HepG2 (cell line): Measurements from ENCODE around the gene TCL1A. TPM values are rescaled to one million over a fixed set of nuclear protein-coding genes. Genes with fewer than 3 reads are reported as not detected.
A peak's percentile ranks its signal among the peaks of the same experiment; 100 is the strongest.

ENCODE experiments used
- ATAC-seq: fragments of 200-7000 bp; cut with Tn5 transposase; 3 replicates; pipeline ENCODE4 v1.9.1; 2020; ENCODE audit warnings: mild to moderate bottlenecking, moderate library complexity
- BruUV-seq: library from RNA; stranded (reverse); fragments of 400-500 nt; replicated peaks from 2 replicates; lab custom pipeline; 2021; lab: Mats Ljungman, UMichigan
- CTCF ChIA-PET: fragments of 300-600 bp; formaldehyde crosslinking; extraction: SDS; loops from one replicate; lab custom pipeline; 2021; ENCODE audit warnings: low total read pairs, inconsistent platforms, low intra/inter-chr PET ratio; lab: Yijun Ruan, JAX
- POLR2A ChIA-PET: fragments of 350-600 bp; sonication (Branson Sonifier 250); formaldehyde crosslinking; loops from one replicate; lab custom pipeline; 2020; ENCODE audit warnings: antibody characterized with exemption, inconsistent platforms; lab: Yijun Ruan, JAX
- DNase-seq: peaks from one replicate; pipeline ENCODE4 v3.0.0-alpha.2; 2015; ENCODE audit warnings: low spot score
- FAIRE-seq: peaks from 3 replicates; lab custom pipeline; 2011; peaks lifted over from hg19 to GRCh38; lab: Jason Lieb, UNC
- H2AFZ ChIP-seq: one replicate; pipeline ENCODE4 v1.6.1; 2011; ENCODE audit warnings: low read length, inconsistent platforms
- H3K27ac ChIP-seq: fragments of 300-600 bp; 3 replicates; pipeline ENCODE4 v1.8.0; 2011; ENCODE audit warnings: mixed run types, mild to moderate bottlenecking, mixed read lengths, low read length, inconsistent platforms; ENCODE audit not compliant: insufficient read depth; ENCODE audit errors: extremely low read length
- H3K27me3 ChIP-seq, 2 experiments: fragments of 200-600 bp in 1 of 2; 2 replicates in 1 of 2; 3 replicates in 1 of 2; pipeline versions ENCODE4 v1.6.0 to v1.8.0; 2011; ENCODE audit warnings: low read length in 2 of 2, mild to moderate bottlenecking in 2 of 2, moderate library complexity in 2 of 2, inconsistent platforms in 1 of 2; ENCODE audit not compliant: insufficient read depth in 2 of 2, control insufficient read depth in 1 of 2
- H3K36me3 ChIP-seq, 2 experiments: fragments of 200-600 bp in 1 of 2; replicated peaks in 1 of 2; 2 replicates in 1 of 2; 3 replicates in 1 of 2; pipeline versions ENCODE4 v1.5.1 to v1.8.0; 2011; ENCODE audit warnings: low read length in 2 of 2, inconsistent platforms in 1 of 2; ENCODE audit not compliant: insufficient read depth in 2 of 2, control insufficient read depth in 1 of 2
- H3K4me1 ChIP-seq: 2 replicates; pipeline ENCODE4 v1.5.1; 2012; ENCODE audit warnings: low read length, inconsistent platforms; ENCODE audit not compliant: insufficient read depth
- H3K4me2 ChIP-seq: 2 replicates; pipeline ENCODE4 v1.6.0; 2011; ENCODE audit warnings: low read depth, low read length, inconsistent platforms
- H3K4me3 ChIP-seq, 3 experiments: fragments of 200-600 bp in 1 of 3; sonication (generic), shearing (Covaris generic) in 1 of 3; replicated peaks in 1 of 3; 2 replicates each; pipeline ENCODE4 v1.5.1; 2011 to 2016; ENCODE audit warnings: low read length in 3 of 3, inconsistent platforms in 2 of 3, low read depth in 2 of 3, mild to moderate bottlenecking in 2 of 3, control low read depth in 1 of 3, mixed read lengths in 1 of 3; ENCODE audit not compliant: insufficient read depth in 1 of 3
- H3K79me2 ChIP-seq: one replicate; pipeline ENCODE4 v1.6.1; 2011; ENCODE audit warnings: low read length, inconsistent platforms; ENCODE audit not compliant: insufficient read depth
- H3K9ac ChIP-seq: 2 replicates; pipeline ENCODE4 v1.6.0; 2011; ENCODE audit warnings: mild to moderate bottlenecking, low read depth, low read length, inconsistent platforms; ENCODE audit not compliant: insufficient read depth
- H3K9me3 ChIP-seq: 2 replicates; pipeline ENCODE4 v1.5.1; 2012; ENCODE audit warnings: mild to moderate bottlenecking, low read length
- H4K20me1 ChIP-seq: 2 replicates; pipeline ENCODE4 v1.6.0; 2011; ENCODE audit warnings: inconsistent platforms, mild to moderate bottlenecking, low read length, moderate library complexity; ENCODE audit not compliant: insufficient read depth
- HNF4A ChIP-seq: sonication (generic); formaldehyde crosslinking; IDR thresholded peaks from 2 replicates; pipeline ENCODE4 v1.4.0; 2020; ENCODE audit warnings: missing genetic modification reagents
- JUNB ChIP-seq: sonication (generic); formaldehyde crosslinking; IDR thresholded peaks from 2 replicates; pipeline ENCODE4 v1.8.0; 2022; ENCODE audit warnings: missing genetic modification reagents, mild to moderate bottlenecking, borderline replicate concordance
- MAFF ChIP-seq: IDR thresholded peaks from 2 replicates; pipeline ENCODE4 v1.6.1; 2011; ENCODE audit warnings: low read depth, low read length, improper control_type of control experiment
- NPAS2 ChIP-seq: sonication (generic); formaldehyde crosslinking; IDR thresholded peaks from 2 replicates; pipeline ENCODE4 v1.8.0; 2022; ENCODE audit warnings: mild to moderate bottlenecking, missing genetic modification reagents, borderline replicate concordance
- TBX3 ChIP-seq: fragments of 450-650 bp; IDR thresholded peaks from 2 replicates; pipeline ENCODE4 v1.6.1; 2017; ENCODE audit warnings: antibody characterized with exemption, mild to moderate bottlenecking, inconsistent platforms, borderline replicate concordance
- ZNF672 ChIP-seq: sonication (generic); formaldehyde crosslinking; IDR thresholded peaks from 2 replicates; pipeline ENCODE4 v1.8.1; 2022; ENCODE audit warnings: missing genetic modification reagents
- ZNF766 ChIP-seq: sonication (generic); formaldehyde crosslinking; IDR thresholded peaks from 2 replicates; pipeline ENCODE4 v1.5.0; 2020; ENCODE audit warnings: missing genetic modification reagents, borderline replicate concordance
- ZNF839 ChIP-seq: sonication (generic); formaldehyde crosslinking; IDR thresholded peaks from 2 replicates; pipeline ENCODE4 v1.4.0; 2020; ENCODE audit warnings: missing genetic modification reagents, mild to moderate bottlenecking, borderline replicate concordance
- ZNF883 ChIP-seq: sonication (generic); formaldehyde crosslinking; IDR thresholded peaks from 2 replicates; pipeline ENCODE4 v1.5.1; 2020; ENCODE audit warnings: mild to moderate bottlenecking, missing genetic modification reagents; ENCODE audit errors: not compliant biosample characterization
- WGBS: methylation state at CpG from one replicate; pipeline ENCODE4 v1.1.6; 2017; ENCODE audit warnings: low lambda C conversion rate; 5-methylcytosine and 5-hydroxymethylcytosine counted together
- in situ Hi-C: cut with HindIII; loops from 2 replicates; pipeline ENCODE4 v1.10.0; 2017; ENCODE audit warnings: low pct_unique_long_range_greater_than_20kb; ENCODE audit not compliant: extremely low pct_ligation_motif_present
- intact Hi-C: fragments of 100-400 bp; cut with micrococcal nuclease; formaldehyde crosslinking; loops from one replicate; pipeline ENCODE4 v1.10.0; 2022; ENCODE audit not compliant: unreplicated experiment
- polyA plus RNA-seq, 8 experiments: library from polyadenylated mRNA; depleted of rRNA in 3 of 8; stranded (reverse) in 7 of 8; unstranded in 1 of 8; fragments of >200 nt; fragmentation: Illumina TruSeq in 4 of 8; extraction: Trizol in 4 of 8; gene quantifications; 2 replicates each; pipeline versions ENCODE4 v1.2.1 to v1.2.3, GENCODE V29; 2011 to 2016; ENCODE audit warnings: low read depth in 4 of 8, missing spikeins in 1 of 8, mixed read lengths in 1 of 8; ENCODE audit not compliant: insufficient read depth in 1 of 8
- total RNA-seq, 5 experiments: library from RNA; depleted of rRNA; stranded (reverse); fragments of >200 nt; fragmentation: Illumina TruSeq; extraction: Trizol; gene quantifications; 2 replicates each; pipeline ENCODE4 v1.2.3, GENCODE V29; 2016; ENCODE audit warnings: low read depth in 1 of 5
- TF ChIP-seq, protein P1 (sequence below): sonication (generic); formaldehyde crosslinking; IDR thresholded peaks from 2 replicates; pipeline ENCODE4 v1.4.0; 2020; ENCODE audit warnings: mild to moderate bottlenecking, missing genetic modification reagents
- TF ChIP-seq, protein P2 (sequence below): IDR thresholded peaks from 2 replicates; pipeline ENCODE4 v1.4.0; 2020; ENCODE audit warnings: mild to moderate bottlenecking, missing genetic modification reagents

Gene TCL1A
- total and polyA plus RNA-seq, 2 of the 13 experiments (the other 11 are each of a cell fraction or from before 2014, with no cell fraction given), result not detected

DNA sequence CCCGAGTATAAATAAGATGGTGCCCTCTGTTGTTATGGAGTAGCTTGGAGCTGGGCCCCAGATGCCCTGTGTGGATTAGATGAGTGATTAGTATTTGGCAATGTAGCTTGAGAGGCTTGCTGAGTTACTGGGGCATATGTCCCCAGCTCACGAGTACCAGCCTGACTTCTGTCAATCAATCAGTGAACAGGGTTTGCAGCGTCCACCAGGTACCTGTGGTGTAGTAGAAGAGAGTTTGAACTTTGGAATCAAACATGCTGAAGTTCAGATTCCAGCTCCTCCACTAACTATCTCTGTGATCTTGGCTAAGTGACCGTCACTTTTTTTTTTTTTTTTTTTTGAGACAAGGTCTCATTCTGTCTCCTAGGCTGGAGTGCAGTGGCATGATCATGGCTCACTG is 39.3 kb downstream of the TCL1A start:
- ATAC-seq (peak; percentile 36), FAIRE-seq (no peak), DNase-seq (no peak)
- Histone ChIP-seq H3K9me3 (no peaks in the 10 kb centered on the region), H3K27ac (no peak overlapping the region), H2AFZ (no peak overlapping the region), H3K79me2 (no peaks in the 10 kb centered on the region), H3K9ac (no peak overlapping the region), H3K36me3 (no peaks in the 10 kb centered on the region), H3K4me3 (no peak overlapping the region), H4K20me1 (no peaks in the 10 kb centered on the region), H3K4me1 (peaks cover 10% of the 10 kb centered on the region; the same call in 1 of the 2 replicates), H3K4me2 (no peak overlapping the region), H3K27me3 (peaks cover 1 to 16% of the 10 kb centered on the region in 2 experiments; a peak in 2 of 5 replicates)
- intact Hi-C loops, result no loop called here
- in situ Hi-C loops, result no loop called here
- ChIA-PET CTCF (no interaction called here), POLR2A (no interaction called here)
- 0% methylated on average over 4 of the region's 4 CpGs for WGBS
- TF ChIP-seq ZNF672 (CRISPR knock-in tag) (no peak), TBX3 (no peak), HNF4A (CRISPR knock-in tag) (peak; percentile 44), ZNF839 (no peak)
- TF ChIP-seq, protein P1, sequence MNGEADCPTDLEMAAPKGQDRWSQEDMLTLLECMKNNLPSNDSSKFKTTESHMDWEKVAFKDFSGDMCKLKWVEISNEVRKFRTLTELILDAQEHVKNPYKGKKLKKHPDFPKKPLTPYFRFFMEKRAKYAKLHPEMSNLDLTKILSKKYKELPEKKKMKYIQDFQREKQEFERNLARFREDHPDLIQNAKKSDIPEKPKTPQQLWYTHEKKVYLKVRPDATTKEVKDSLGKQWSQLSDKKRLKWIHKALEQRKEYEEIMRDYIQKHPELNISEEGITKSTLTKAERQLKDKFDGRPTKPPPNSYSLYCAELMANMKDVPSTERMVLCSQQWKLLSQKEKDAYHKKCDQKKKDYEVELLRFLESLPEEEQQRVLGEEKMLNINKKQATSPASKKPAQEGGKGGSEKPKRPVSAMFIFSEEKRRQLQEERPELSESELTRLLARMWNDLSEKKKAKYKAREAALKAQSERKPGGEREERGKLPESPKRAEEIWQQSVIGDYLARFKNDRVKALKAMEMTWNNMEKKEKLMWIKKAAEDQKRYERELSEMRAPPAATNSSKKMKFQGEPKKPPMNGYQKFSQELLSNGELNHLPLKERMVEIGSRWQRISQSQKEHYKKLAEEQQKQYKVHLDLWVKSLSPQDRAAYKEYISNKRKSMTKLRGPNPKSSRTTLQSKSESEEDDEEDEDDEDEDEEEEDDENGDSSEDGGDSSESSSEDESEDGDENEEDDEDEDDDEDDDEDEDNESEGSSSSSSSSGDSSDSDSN (CRISPR knock-in tag), result no peak
- no TSS peak for BruUV-seq

DNA sequence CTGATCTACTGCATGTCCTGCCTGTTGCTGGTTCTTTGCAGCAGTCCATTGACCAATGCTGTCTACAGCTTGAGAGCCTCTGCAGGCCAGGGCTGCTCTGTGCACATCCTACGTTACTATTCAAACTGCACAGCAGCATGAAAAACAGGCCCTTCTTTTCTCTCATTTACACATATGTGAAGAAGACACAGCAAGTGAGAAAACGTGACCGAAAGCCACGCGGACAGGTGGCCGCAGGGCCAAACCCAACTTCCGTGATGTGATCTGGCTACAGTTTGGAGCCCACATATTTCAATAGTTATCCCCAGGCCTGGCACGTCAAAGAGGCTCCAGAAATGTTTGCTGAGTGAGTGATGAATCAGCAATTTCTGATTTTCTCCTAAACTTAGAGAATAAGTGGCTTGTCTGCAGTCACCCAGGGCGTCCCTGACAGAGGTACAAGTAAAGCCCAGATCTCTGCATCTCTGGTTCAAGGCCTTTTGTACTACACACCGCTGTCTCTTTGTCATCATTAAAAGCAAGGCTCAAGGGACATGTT is 45.6 kb downstream of the TCL1A start:
- no TSS peak for BruUV-seq
- 65% methylated on average over 9 of the region's 10 CpGs for WGBS
- no peak overlapping the region for H3K9ac ChIP-seq
- no peaks in the 10 kb centered on the region for H3K36me3 ChIP-seq
- H3K4me1 ChIP-seq, result peaks cover 3% of the 10 kb centered on the region
- H3K27ac ChIP-seq, result no peak overlapping the region
- DNase-seq (no peak), ATAC-seq (0 out of 3 replicates have a peak, but pooled peaks have one; percentile 36), FAIRE-seq (no peak)
- H3K4me2 ChIP-seq, result no peak overlapping the region
- H3K27me3 ChIP-seq, result peaks cover 1 to 19% of the 10 kb centered on the region in 2 experiments; a peak in 2 of 5 replicates
- H3K79me2 ChIP-seq, result no peaks in the 10 kb centered on the region
- ChIA-PET CTCF (no interaction called here), POLR2A (no interaction called here)
- in situ Hi-C loops, result no loop called here
- H3K4me3 ChIP-seq, result no peak overlapping the region
- no peaks in the 10 kb centered on the region for H3K9me3 ChIP-seq
- intact Hi-C loops, result no loop called here
- H2AFZ ChIP-seq, result no peak overlapping the region
- no peaks in the 10 kb centered on the region for H4K20me1 ChIP-seq
- TF ChIP-seq, protein P2, sequence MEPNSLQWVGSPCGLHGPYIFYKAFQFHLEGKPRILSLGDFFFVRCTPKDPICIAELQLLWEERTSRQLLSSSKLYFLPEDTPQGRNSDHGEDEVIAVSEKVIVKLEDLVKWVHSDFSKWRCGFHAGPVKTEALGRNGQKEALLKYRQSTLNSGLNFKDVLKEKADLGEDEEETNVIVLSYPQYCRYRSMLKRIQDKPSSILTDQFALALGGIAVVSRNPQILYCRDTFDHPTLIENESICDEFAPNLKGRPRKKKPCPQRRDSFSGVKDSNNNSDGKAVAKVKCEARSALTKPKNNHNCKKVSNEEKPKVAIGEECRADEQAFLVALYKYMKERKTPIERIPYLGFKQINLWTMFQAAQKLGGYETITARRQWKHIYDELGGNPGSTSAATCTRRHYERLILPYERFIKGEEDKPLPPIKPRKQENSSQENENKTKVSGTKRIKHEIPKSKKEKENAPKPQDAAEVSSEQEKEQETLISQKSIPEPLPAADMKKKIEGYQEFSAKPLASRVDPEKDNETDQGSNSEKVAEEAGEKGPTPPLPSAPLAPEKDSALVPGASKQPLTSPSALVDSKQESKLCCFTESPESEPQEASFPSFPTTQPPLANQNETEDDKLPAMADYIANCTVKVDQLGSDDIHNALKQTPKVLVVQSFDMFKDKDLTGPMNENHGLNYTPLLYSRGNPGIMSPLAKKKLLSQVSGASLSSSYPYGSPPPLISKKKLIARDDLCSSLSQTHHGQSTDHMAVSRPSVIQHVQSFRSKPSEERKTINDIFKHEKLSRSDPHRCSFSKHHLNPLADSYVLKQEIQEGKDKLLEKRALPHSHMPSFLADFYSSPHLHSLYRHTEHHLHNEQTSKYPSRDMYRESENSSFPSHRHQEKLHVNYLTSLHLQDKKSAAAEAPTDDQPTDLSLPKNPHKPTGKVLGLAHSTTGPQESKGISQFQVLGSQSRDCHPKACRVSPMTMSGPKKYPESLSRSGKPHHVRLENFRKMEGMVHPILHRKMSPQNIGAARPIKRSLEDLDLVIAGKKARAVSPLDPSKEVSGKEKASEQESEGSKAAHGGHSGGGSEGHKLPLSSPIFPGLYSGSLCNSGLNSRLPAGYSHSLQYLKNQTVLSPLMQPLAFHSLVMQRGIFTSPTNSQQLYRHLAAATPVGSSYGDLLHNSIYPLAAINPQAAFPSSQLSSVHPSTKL, result no peak
- TF ChIP-seq ZNF766 (CRISPR knock-in tag) (no peak), NPAS2 (no peak), JUNB (CRISPR knock-in tag) (no peak), MAFF (peak; percentile 88), ZNF883 (CRISPR knock-in tag) (no peak)
